ENCODE measurements around the gene DLG2.

Gene DLG2

DNA sequence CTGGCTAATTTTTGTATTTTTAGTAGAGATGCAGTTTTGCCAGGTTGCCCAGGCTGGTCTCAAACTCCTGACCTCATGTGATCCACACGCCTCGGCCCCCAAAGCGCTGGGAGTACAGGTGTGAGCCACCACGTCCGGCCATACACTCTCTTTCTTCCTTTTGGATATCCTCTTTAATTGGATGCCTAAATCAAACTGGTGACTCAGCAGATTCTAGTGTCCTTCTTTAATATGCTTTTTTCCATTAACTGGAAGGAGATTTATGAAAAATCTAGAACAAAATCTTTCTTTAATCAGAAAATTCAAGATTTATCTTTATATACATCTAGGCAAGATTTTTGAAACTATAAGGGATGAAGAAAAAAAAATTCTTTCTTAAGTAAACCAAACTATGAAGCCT is 1371.7 kb downstream of the DLG2 start:
- no peak for DNase-seq (ENCODE audit: low spot score)

GRCh38 chr11:84250834-84251613 is 1376.1 kb downstream of the DLG2 start:
- DNase-seq (ENCODE audit: low spot score): no peak

DNA sequence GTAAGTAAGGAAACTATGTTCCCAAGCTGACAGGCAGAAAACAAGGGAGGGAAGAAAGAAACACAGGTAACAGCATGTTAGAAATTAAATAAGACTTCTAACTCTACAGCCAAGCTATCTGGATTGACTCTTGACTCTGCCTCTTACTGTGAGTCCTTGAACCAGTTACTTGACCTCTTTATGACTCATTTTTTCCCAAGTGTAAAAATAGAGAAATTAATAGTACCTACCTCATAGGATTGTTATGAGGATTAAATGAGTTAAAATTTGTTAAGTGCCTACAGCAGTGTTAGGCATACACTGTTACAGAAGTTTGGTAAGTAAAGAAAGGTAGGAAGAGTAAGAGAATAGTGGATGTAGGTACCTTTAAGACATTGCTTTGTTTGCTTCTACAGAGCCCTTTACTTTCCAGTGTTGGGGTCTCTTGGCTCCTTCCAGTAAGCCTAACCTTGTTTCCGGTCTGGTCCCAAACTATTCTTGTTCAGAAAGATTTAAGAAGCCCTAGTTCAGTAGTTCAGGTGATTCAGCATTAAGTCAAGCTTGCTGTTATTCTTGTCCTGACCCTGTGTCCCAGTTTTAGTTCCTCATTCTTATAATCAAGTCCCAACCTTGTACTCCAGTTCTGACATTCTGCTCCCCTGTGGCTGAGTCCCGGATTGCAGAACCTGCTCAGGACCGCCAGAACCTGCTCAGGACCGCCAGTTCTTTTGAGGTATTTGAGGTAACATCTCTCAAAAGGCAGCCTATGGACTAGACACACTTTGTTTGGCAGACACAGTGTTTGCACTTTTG is 1377.6 kb downstream of the DLG2 start:
- no peak for DNase-seq (ENCODE audit: low spot score)

DNA sequence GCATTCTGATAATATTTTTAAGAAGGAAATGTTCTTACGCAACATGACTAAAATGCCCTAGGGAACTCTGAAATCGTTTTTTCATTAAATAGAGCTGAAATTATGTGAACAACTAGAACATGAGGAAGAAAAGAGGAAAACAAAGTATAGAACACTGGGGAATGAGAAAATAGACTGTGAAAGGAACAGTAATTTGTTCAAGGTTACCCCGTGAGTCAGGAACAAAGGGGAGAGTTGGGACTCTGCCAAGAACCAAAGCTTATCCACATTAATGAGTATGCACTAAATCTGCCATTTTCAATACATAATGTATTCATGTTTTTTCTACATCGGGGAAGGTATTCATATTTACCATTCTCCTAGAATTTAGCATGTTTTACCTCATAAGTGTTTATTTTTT is 1379.2 kb downstream of the DLG2 start:
- no peak for DNase-seq (ENCODE audit: low spot score)

- DNase-seq (ENCODE audit: low spot score): no peak
Measured at GRCh38 chr11:84247129-84247528, 1380.0 kb downstream of the DLG2 start.

DNA sequence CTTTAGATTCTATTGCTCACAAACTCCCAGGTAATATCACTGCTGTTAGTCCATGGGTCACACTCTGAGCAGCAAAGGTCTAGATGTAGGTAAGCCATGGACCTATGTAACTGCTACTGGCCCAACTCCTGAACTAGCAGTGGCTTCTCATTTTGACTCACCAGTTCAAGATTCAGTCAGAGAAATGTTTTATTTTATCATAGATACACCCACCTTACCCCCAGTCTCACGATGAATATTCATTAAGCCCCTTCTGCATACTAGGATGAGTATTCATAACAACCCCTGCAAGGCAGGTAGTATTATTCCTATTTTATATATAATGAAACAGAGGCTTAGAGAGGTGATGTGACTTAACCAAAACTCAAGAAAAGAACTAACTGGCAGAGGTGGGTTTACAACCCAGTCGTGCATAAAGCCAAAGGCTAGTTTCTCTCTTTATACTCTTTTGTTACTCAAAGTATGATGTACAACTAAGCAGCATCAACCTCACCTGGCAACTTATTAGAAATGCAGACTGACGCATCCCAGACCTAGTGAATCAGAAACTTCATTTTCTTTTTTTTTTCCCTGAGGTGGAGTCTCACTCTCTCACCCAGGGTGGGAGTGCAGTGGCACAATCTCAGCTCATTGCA is 1383.4 kb downstream of the DLG2 start:
- no peak for DNase-seq (ENCODE audit: low spot score)

GRCh38 chr11:84241343-84242131 is 1385.6 kb downstream of the DLG2 start:
- DNase-seq (ENCODE audit: low spot score): no peak

- DNase-seq (ENCODE audit: low spot score): no peak
Measured at GRCh38 chr11:84240847-84241246, 1386.3 kb downstream of the DLG2 start.

DNA sequence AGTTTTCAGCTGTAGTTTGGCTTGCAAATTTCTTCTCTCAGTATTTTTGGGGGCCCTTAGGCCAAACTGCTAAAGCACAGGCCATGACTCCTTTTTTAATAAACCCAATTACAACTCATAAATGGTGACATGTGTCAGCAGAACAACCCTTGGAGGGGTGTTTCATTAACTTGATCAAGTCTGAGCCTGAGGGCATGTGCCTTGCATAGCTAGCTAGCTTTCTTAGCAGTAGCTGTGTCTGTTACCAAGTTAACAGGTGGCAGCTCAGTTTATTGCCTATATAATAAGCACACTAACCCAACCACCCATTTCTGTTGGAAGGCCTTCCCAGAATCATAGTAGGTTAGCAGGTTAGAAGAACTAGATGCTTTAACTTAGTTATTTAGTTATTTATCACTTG is 1390.7 kb downstream of the DLG2 start:
- DNase-seq (ENCODE audit: low spot score): no peak

- no peak for DNase-seq (ENCODE audit: low spot score)
Measured at GRCh38 chr11:84234462-84235202, 1392.5 kb downstream of the DLG2 start.

DNA sequence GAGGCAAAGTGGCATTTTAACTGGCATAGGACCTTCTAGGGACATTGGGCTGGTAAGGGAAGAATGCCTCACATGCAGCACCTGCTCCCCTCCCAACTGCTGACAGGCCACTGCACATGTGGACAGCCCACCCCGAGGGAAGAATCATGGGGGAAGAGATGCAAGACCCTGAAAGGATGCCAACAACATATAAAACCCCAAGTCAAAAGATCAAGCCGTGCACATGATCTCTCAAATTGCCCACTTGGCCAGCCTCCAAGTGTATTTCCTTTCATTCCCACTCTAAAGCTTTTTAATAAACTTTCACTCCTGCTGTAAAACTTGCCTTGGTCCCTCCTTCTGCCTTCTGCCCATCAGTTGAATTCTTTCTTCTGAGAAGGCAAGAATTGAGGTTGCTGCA is 1393.1 kb downstream of the DLG2 start:
- DNase-seq (ENCODE audit: low spot score): no peak

DNA sequence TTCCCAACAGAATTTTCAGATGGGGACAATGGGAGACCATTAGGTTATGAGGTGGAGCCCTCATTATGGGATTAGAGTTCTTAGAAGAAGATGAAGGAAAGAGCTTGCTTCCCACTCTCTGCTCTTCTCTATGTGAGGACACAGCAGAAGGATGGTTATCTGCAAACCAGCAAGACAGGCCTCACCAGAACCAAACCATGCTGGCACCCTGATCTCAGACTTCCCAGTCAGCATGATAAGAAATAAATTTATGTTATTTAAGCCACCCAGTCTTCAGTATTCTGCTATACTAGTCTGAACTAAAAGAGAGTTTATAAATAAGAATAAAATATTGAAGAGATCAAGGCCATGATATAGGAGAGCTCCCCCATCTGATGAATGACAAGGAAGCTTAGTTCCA is 1394.6 kb downstream of the DLG2 start:
- no peak for DNase-seq (ENCODE audit: low spot score)

- no peak for DNase-seq (ENCODE audit: low spot score)
Measured at GRCh38 chr11:84230402-84230801, 1396.7 kb downstream of the DLG2 start.

DNA sequence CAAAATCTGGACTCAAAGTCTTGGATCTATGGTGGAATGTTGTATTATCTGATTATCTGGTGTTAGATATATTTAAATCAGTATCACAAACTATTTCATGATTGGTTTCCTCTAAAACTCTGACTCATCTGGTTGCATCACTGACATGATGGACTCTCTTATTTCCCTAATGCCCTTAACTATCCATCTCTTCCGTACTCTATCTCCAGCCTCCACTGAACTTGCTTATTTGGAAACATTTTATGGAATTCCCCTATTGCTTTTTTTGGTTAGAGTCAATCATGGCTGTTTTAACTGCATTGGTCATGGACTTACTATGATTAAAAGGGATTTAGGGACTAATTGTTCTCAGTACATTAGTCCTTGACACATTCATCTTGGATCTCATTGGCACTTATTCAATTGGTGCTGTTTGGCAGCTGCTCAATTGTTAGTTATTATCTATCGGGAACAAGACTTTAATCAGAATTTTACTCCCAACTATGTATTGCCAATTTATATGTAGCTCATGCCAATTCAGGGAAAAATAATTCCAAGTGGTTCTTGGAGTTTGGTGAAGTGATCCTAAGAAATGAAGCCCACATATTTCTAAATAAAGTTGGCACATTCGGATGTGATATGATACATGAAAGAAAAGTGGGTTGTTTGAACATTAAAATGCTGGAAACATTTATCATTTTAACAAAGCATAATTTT is 1399.0 kb downstream of the DLG2 start:
- DNase-seq (ENCODE audit: low spot score): no peak

GRCh38 chr11:84224042-84224441 is 1403.1 kb downstream of the DLG2 start:
- no peak for DNase-seq (ENCODE audit: low spot score)

- DNase-seq (ENCODE audit: low spot score): no peak
Measured at GRCh38 chr11:84218318-84218717, 1408.8 kb downstream of the DLG2 start.

DNA sequence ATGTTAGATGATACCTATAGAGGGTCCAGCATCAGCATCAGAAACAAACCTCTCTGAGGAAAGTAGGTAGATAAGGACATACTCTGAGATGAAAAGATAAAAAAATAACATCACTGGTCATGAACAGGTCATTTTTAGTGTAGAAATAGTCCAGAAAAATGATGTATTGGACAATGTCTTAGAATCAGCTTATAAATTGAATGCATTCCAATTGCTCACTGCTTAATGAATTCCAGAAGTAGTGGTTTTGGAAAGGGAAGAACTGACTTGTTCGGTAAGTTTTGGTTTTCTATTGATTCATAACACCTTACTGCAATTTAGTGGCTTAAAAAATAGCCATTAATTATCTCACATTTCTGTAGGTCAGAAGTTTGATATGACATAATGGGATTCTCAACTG is 1411.5 kb downstream of the DLG2 start:
- DNase-seq (ENCODE audit: low spot score): no peak

GRCh38 chr11:84214557-84214956 is 1412.6 kb downstream of the DLG2 start:
- DNase-seq (ENCODE audit: low spot score): no peak

GRCh38 chr11:84212468-84213390 is 1414.4 kb downstream of the DLG2 start:
- DNase-seq (ENCODE audit: low spot score): no peak

GRCh38 chr11:84211896-84212295 is 1415.2 kb downstream of the DLG2 start:
- no peak for DNase-seq (ENCODE audit: low spot score)
